GM12878 (cell line): Measurements from ENCODE around the gene TMPRSS9.

Experiments used
- CHD2 ChIP-seq: IDR thresholded peaks from 2 replicates; pipeline ENCODE4 v1.6.1; 2011; ENCODE audit warnings: low read depth, low read length, improper control_type of control experiment, borderline replicate concordance
- CTCF ChIP-seq, 3 experiments: IDR thresholded peaks in 2 of 3; conservative IDR thresholded peaks in 1 of 3; 2 replicates each; pipeline ENCODE4 v1.5.1; 2011; ENCODE audit warnings: low read depth in 3 of 3, low read length in 3 of 3, mild to moderate bottlenecking in 3 of 3, control low read depth in 2 of 3, moderate library complexity in 2 of 3, inconsistent platforms in 1 of 3, mixed read lengths in 1 of 3; ENCODE audit not compliant: control insufficient read depth in 2 of 3, insufficient read depth in 1 of 3; ENCODE audit errors: extremely low read depth in 1 of 3
- EP300 ChIP-seq, 2 experiments: fragments of 150-350 bp in 1 of 2; IDR thresholded peaks; 2 replicates each; pipeline ENCODE4 v1.6.1; 2011 to 2012; ENCODE audit warnings: low read depth in 2 of 2, low read length in 2 of 2, borderline replicate concordance in 1 of 2, improper control_type of control experiment in 1 of 2, inconsistent platforms in 1 of 2; ENCODE audit not compliant: control insufficient read depth in 1 of 2
- HCFC1 ChIP-seq: fragments of 150-350 bp; IDR thresholded peaks from 2 replicates; pipeline ENCODE4 v1.6.1; 2014; ENCODE audit warnings: low read length
- MYC ChIP-seq: IDR thresholded peaks from 2 replicates; pipeline ENCODE4 v1.6.1; 2011; ENCODE audit warnings: mild to moderate bottlenecking, low read length, moderate library complexity, inconsistent platforms; ENCODE audit not compliant: insufficient read depth, insufficient replicate concordance, insufficient read length, severe bottlenecking
- TF ChIP-seq, protein P1 (sequence below): IDR thresholded peaks from 2 replicates; pipeline ENCODE4 v1.6.1; 2011; ENCODE audit warnings: low read depth, low read length, improper control_type of control experiment, borderline replicate concordance
- TF ChIP-seq, protein P2 (sequence below): fragments of 450-650 bp; formaldehyde crosslinking; IDR thresholded peaks from 2 replicates; pipeline ENCODE4 v1.4.0; 2020; ENCODE audit warnings: mild to moderate bottlenecking, moderate library complexity

DNA sequence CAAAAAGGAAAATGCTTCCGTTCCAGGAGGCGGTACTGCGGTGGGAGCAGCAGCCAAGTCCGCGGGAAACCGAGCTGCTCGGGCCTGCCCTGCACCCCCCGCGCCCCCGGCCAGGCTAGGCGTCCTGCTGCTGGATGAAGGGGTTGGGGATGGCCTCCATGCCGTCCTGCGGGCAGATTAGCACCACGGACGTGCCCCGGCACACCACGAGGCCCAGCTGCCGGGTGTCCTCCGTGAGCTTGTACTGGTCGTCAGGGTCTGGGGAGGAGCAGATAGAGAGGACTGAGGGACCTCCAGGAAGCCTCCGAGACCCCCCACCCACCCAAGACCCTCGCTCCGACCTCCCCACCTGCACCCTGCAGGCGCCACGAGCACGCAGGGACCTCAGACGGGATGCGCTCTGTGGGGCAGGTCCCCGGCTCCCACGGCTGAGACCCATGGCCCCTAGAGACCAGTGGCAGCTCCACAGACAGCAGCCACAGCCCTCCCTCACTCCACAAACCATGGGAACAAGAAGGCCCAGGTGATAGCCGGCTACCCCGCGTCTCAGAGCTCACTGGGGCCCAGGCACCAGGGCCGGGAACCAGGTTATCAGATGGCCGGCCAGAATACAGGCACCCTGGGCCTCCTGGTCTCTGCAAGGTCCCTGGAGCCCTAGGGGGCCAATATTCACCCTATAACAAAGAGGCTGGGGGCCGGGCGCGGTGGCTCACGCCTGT lies 38.3 kb upstream of the TMPRSS9 start:
- TF ChIP-seq CHD2 = no peak
- TF ChIP-seq HCFC1 = no peak
- TF ChIP-seq, protein P1, sequence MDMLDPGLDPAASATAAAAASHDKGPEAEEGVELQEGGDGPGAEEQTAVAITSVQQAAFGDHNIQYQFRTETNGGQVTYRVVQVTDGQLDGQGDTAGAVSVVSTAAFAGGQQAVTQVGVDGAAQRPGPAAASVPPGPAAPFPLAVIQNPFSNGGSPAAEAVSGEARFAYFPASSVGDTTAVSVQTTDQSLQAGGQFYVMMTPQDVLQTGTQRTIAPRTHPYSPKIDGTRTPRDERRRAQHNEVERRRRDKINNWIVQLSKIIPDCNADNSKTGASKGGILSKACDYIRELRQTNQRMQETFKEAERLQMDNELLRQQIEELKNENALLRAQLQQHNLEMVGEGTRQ = no peak
- TF ChIP-seq CTCF (IDR thresholded peaks at IDR 0.05 in 2 of 3, conservative IDR thresholded peaks at IDR 0.05 in 1 of 3; ENCODE audit: control insufficient read depth in 2 of 3, extremely low read depth in 1 of 3, insufficient read depth in 1 of 3, low read depth in 3 of 3, low read length in 3 of 3) = no peak
- TF ChIP-seq, protein P2, sequence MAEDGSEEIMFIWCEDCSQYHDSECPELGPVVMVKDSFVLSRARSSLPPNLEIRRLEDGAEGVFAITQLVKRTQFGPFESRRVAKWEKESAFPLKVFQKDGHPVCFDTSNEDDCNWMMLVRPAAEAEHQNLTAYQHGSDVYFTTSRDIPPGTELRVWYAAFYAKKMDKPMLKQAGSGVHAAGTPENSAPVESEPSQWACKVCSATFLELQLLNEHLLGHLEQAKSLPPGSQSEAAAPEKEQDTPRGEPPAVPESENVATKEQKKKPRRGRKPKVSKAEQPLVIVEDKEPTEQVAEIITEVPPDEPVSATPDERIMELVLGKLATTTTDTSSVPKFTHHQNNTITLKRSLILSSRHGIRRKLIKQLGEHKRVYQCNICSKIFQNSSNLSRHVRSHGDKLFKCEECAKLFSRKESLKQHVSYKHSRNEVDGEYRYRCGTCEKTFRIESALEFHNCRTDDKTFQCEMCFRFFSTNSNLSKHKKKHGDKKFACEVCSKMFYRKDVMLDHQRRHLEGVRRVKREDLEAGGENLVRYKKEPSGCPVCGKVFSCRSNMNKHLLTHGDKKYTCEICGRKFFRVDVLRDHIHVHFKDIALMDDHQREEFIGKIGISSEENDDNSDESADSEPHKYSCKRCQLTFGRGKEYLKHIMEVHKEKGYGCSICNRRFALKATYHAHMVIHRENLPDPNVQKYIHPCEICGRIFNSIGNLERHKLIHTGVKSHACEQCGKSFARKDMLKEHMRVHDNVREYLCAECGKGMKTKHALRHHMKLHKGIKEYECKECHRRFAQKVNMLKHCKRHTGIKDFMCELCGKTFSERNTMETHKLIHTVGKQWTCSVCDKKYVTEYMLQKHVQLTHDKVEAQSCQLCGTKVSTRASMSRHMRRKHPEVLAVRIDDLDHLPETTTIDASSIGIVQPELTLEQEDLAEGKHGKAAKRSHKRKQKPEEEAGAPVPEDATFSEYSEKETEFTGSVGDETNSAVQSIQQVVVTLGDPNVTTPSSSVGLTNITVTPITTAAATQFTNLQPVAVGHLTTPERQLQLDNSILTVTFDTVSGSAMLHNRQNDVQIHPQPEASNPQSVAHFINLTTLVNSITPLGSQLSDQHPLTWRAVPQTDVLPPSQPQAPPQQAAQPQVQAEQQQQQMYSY (CRISPR knock-in tag) = no peak
- no peak for TF ChIP-seq MYC
- TF ChIP-seq EP300 (IDR thresholded peaks at IDR 0.05; ENCODE audit: borderline replicate concordance in 1 of 2, control insufficient read depth in 1 of 2, low read depth in 2 of 2, low read length in 2 of 2) = no peak
